ENCODE data around the gene AXIN1. TPM values are rescaled to one million over a fixed set of nuclear protein-coding genes. Genes with fewer than 3 reads are reported as not detected.
"Not testable (repeated sequence)": the region's sequence is repeated elsewhere in the genome, so short reads cannot be mapped to it uniquely, and the experiment has no call there.

Gene AXIN1
- total and polyA plus RNA-seq, 2 donors: 20.0 to 24.1 TPM

DNA sequence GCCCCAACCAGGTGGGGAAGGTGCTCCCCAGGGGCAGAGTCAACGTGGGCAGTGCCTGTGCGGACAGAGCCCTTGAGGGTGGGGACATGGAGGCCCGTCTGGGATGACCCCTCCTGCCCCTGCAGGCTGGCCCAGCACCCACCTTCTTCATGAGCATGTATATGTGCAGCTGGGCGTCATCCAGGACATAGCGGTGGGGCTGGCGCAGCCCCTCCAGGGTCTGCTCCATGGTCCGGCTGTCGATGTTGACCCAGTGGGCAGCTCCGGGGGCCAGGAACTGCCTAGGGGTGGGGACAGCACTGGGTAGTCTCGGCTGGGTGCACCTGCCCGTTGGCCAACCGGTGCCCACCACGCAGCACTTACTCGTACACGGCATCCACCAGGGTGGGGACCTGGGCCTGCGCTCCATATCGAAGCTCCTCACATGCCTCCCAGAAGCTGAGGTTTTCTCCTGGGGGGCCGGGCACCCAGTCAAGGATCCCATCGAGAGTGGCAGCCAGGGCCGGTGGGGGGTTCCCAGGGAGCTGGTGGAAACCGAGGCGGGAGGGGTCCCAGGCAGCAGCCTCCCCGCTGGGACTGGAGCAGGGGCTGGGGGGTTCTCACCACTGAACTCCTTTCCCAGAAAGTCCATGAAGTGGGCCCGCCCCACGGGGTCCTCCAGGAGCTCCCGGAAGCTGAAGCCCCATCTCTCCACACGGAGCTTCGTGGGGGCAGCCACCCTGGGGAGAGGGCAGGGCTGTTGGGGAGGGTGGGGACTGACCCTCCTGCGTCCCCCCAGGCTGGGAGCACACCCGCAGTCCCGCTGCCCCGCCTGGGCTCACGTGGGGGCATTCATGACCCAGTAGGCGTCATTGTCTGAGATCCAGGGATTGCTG, 81.9 kb downstream of the AXIN1 start:
- Histone ChIP-seq H3K9me3 (ENCODE audit: control insufficient read depth in 2 of 2, insufficient read depth in 1 of 2, low read length in 1 of 2) (peaks cover 1 to 4% of the 10 kb centered on the region in 2 donors), H3K36me3 (ENCODE audit: control insufficient read depth in 2 of 2, insufficient read depth in 2 of 2, low read length in 1 of 2) (peaks cover 0 to 4% of the 10 kb centered on the region in 2 donors), H3K4me1 (ENCODE audit: control insufficient read depth in 2 of 2, insufficient read depth in 2 of 2, low read length in 2 of 2) (peaks cover 0 to 2% of the 10 kb centered on the region in 2 donors), H3K4me3 (ENCODE audit: low read length in 2 of 2) (no peak overlapping the region), H3K27me3 (ENCODE audit: control insufficient read depth in 2 of 2, insufficient read depth in 1 of 2, low read length in 1 of 2) (peaks cover 26 to 42% of the 10 kb centered on the region in 2 donors), H3K27ac (ENCODE audit: low read depth in 1 of 2, low read length in 1 of 2) (no peak overlapping the region)
- no peak for DNase-seq (ENCODE audit: low read depth in 6 of 9, low spot score in 9 of 9)
- WGBS: 93% methylated on average over 34 of the region's 34 CpGs

DNA sequence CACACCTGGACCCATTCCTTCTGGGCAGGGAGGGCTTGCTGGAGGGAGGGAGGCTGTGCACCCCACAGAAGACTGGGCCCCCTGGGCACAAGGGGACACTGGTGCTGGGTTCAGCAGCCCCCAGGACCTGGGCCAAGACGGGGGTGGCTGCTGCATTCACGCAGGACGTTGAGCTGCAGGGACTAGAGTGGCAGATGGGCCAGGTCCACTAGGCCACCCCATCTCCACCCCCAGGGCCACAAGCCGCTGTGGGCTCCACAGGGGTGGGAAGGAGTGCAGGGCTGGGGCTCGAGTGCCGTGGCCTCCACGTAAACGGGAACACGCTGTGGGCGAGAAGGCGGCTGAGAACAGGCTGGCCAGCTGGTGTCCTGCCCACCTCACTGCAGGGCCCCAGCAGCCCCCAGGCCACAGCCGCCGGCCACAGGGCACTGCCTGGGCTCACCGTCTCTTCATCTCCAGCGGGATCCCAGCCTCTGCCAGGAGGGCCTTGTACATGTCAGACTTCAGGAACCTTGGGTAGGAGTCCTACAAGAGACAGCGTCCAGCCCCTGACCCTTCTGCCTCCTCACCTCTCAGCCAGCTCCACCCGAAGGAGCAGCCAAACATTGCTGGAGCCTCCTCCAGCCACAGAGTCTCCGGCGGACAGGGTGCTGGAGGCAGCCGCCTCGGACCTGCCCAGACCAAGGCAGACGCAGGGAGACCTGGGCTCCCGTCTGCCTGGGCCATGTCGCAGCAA, 83.3 kb downstream of the AXIN1 start:
- no peak overlapping the region for H3K4me3 ChIP-seq (ENCODE audit: low read length in 2 of 2)
- H3K27me3 ChIP-seq (ENCODE audit: control insufficient read depth in 2 of 2, insufficient read depth in 1 of 2, low read length in 1 of 2): peaks cover 14 to 30% of the 10 kb centered on the region in 2 donors
- H3K4me1 ChIP-seq (ENCODE audit: control insufficient read depth in 2 of 2, insufficient read depth in 2 of 2, low read length in 2 of 2): no peaks in the 10 kb centered on the region
- H3K9me3 ChIP-seq (ENCODE audit: control insufficient read depth in 2 of 2, insufficient read depth in 1 of 2, low read length in 1 of 2): peaks cover 0 to 1% of the 10 kb centered on the region in 2 donors
- H3K27ac ChIP-seq (ENCODE audit: low read depth in 1 of 2, low read length in 1 of 2): no peak overlapping the region
- no peak for DNase-seq (ENCODE audit: low read depth in 6 of 9, low spot score in 9 of 9)
- WGBS: 94% methylated on average over 24 of the region's 24 CpGs
- H3K36me3 ChIP-seq (ENCODE audit: control insufficient read depth in 2 of 2, insufficient read depth in 2 of 2, low read length in 1 of 2): peaks cover 7 to 17% of the 10 kb centered on the region in 2 donors

DNA sequence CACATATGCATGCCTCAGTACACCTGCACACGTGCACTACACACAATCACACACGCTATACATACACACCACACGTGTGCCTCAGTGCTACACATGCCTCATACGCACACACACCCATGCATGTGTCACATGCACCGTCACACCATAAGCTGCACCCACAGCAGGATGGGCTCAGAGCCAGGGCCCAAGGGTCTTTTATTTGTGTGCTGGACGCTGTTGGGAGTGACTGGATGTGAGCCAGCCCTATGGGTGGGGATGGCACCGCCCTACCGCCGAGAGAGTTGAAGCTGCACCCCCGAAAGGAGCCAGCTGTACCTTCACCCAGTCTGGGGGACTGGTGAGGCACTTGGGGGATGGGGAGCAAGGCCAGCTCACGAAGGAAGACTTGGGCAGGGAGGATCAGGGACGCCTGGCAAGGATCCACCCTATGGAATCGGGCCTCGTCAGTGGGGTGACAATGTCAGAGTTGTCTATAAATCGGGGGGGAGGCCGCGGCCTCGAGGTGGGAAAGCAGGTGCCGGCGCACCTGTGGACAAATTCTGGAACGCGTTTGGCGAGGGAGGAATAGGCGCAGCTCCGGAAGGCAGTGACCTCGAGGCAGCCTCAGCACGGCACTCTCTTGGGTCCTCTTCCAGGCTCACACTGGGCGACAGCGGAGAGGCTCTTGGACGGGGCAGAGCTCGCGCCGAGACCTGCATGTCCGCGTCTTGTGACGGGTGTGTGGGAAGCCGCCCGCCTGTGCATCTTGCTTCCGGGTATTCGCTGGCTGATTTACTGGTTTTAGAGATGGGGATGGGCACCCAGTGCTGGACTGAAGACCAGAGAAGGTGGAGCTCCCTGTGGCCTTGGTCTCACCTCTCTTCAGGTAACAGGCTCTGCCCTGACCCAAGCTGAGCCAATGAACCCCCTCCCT, 84.1 kb downstream of the AXIN1 start:
- H3K27ac ChIP-seq (ENCODE audit: low read depth in 1 of 2, low read length in 1 of 2): no peak overlapping the region
- DNase-seq (ENCODE audit: low read depth in 6 of 9, low spot score in 9 of 9): no peak
- H3K36me3 ChIP-seq (ENCODE audit: control insufficient read depth in 2 of 2, insufficient read depth in 2 of 2, low read length in 1 of 2): peaks cover 15 to 25% of the 10 kb centered on the region in 2 donors
- peaks cover 5 to 22% of the 10 kb centered on the region in 2 donors for H3K27me3 ChIP-seq (ENCODE audit: control insufficient read depth in 2 of 2, insufficient read depth in 1 of 2, low read length in 1 of 2)
- H3K4me3 ChIP-seq (ENCODE audit: low read length in 2 of 2): no peak overlapping the region
- no peaks in the 10 kb centered on the region for H3K4me1 ChIP-seq (ENCODE audit: control insufficient read depth in 2 of 2, insufficient read depth in 2 of 2, low read length in 2 of 2)
- peaks cover 0 to 1% of the 10 kb centered on the region in 2 donors for H3K9me3 ChIP-seq (ENCODE audit: control insufficient read depth in 2 of 2, insufficient read depth in 1 of 2, low read length in 1 of 2)
- 87% methylated on average over 40 of the region's 40 CpGs for WGBS

DNA sequence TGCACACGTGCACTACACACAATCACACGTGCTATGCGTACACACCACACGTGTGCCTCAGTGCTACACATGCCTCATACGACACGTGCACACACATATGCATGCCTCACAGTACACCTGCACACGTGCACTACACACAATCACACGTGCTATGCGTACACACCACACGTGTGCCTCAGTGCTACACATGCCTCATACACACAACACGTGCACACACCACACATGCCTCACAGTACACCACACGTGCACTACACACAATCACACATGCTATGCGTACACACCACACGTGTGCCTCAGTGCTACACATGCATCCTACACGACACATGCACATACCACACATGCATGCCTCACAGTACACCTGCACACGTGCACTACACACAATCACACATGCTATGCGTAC, 85.0 kb downstream of the AXIN1 start:
- not testable (repeated sequence) for H3K27ac ChIP-seq (ENCODE audit: low read depth in 1 of 2, low read length in 1 of 2); DNase-seq (ENCODE audit: low read depth in 6 of 9, low spot score in 9 of 9); H3K9me3 ChIP-seq (ENCODE audit: control insufficient read depth in 2 of 2, insufficient read depth in 1 of 2, low read length in 1 of 2); H3K4me1 ChIP-seq (ENCODE audit: control insufficient read depth in 2 of 2, insufficient read depth in 2 of 2, low read length in 2 of 2); H3K4me3 ChIP-seq (ENCODE audit: low read length in 2 of 2)
- peaks cover 15 to 30% of the 10 kb centered on the region in 2 donors for H3K36me3 ChIP-seq (ENCODE audit: control insufficient read depth in 2 of 2, insufficient read depth in 2 of 2, low read length in 1 of 2)
- WGBS: 88% methylated on average over 17 of the region's 17 CpGs
- H3K27me3 ChIP-seq (ENCODE audit: control insufficient read depth in 2 of 2, insufficient read depth in 1 of 2, low read length in 1 of 2): peaks cover 0 to 13% of the 10 kb centered on the region in 2 donors

DNA sequence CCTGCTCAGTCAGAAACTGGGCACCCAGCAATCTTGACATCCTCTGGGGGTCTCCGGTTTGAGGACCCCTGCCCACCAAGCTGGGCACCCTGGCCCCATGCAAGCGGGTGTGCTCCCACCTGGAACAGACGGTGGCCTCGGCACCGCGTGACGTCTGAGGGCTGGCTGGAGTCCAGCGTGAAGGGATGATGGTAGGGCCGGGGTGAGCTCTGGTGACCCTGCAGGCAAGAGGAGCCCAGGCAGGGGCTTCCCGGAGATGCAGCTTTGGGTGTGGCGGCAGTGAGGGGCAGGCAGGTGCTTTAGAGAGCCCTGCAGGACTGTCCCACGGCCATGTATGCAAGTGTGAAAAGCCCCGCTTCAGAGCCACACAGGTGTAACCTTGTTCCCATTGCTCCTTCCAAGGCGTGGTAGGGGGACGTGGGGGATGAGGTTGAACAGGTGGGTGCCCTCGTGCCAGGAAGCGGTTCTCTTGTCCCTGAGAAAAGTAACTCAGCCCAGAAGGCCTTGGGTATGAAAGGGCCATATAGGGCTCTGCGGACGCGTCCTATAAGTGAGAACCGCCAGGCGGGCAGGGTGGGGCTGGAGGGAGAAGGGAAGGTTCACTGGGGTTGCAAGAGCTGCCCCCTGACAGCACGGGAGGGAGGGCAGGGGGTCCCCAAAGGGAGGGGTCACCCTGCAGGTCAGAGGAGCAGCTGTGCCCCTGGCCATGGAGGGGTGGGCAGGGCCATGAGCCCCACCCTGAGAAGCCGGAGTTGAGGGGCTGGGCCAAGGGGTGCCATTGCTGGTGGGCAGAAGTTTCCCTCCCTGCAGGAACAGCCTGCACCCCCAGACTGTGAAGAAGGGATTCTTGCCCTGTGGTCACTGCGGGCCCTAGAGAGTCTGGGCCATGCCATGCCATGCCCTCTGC, 86.0 kb downstream of the AXIN1 start:
- DNase-seq (ENCODE audit: low read depth in 6 of 9, low spot score in 9 of 9): no peak

DNA sequence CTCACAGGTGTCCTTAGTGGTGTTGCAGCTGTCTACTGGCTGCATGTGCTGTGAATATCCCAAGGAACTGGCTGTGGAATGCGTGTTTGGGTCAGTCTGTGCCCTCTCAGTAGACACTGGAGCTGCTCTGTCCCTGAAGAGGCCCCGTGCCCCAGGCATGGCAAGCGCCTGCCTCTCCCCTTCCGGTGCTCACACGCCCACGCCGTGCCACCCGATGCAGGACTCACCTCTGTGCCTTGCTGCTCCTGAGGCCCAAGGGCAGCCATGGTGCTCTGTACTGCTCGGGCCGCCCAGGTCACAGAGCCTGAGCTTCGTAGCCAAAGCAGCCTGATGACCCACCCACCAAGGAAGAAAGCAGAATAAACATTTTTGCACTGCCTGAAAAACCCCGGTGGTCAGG, 86.8 kb downstream of the AXIN1 start:
- H3K27me3 ChIP-seq (ENCODE audit: control insufficient read depth in 2 of 2, insufficient read depth in 1 of 2, low read length in 1 of 2): peaks cover 0 to 4% of the 10 kb centered on the region in 2 donors
- H3K27ac ChIP-seq (ENCODE audit: low read depth in 1 of 2, low read length in 1 of 2): no peak overlapping the region
- H3K4me3 ChIP-seq (ENCODE audit: low read length in 2 of 2): no peak overlapping the region
- WGBS: 90% methylated on average over 12 of the region's 12 CpGs
- DNase-seq (ENCODE audit: low read depth in 6 of 9, low spot score in 9 of 9): no peak
- no peaks in the 10 kb centered on the region for H3K4me1 ChIP-seq (ENCODE audit: control insufficient read depth in 2 of 2, insufficient read depth in 2 of 2, low read length in 2 of 2)
- H3K9me3 ChIP-seq (ENCODE audit: control insufficient read depth in 2 of 2, insufficient read depth in 1 of 2, low read length in 1 of 2): peaks cover 0 to 1% of the 10 kb centered on the region in 2 donors
- peaks cover 25 to 44% of the 10 kb centered on the region in 2 donors for H3K36me3 ChIP-seq (ENCODE audit: control insufficient read depth in 2 of 2, insufficient read depth in 2 of 2, low read length in 1 of 2)

More for the DNA sequence above, 86.0 kb downstream of the AXIN1 start:
- H3K36me3 ChIP-seq (ENCODE audit: control insufficient read depth in 2 of 2, insufficient read depth in 2 of 2, low read length in 1 of 2): peaks cover 21 to 39% of the 10 kb centered on the region in 2 donors
- H3K27ac ChIP-seq (ENCODE audit: low read depth in 1 of 2, low read length in 1 of 2): no peak overlapping the region
- 92% methylated on average over 25 of the region's 25 CpGs for WGBS
- no peaks in the 10 kb centered on the region for H3K4me1 ChIP-seq (ENCODE audit: control insufficient read depth in 2 of 2, insufficient read depth in 2 of 2, low read length in 2 of 2)
- H3K27me3 ChIP-seq (ENCODE audit: control insufficient read depth in 2 of 2, insufficient read depth in 1 of 2, low read length in 1 of 2): peaks cover 0 to 10% of the 10 kb centered on the region in 2 donors
- no peak overlapping the region for H3K4me3 ChIP-seq (ENCODE audit: low read length in 2 of 2)
- peaks cover 0 to 1% of the 10 kb centered on the region in 2 donors for H3K9me3 ChIP-seq (ENCODE audit: control insufficient read depth in 2 of 2, insufficient read depth in 1 of 2, low read length in 1 of 2)

DNA sequence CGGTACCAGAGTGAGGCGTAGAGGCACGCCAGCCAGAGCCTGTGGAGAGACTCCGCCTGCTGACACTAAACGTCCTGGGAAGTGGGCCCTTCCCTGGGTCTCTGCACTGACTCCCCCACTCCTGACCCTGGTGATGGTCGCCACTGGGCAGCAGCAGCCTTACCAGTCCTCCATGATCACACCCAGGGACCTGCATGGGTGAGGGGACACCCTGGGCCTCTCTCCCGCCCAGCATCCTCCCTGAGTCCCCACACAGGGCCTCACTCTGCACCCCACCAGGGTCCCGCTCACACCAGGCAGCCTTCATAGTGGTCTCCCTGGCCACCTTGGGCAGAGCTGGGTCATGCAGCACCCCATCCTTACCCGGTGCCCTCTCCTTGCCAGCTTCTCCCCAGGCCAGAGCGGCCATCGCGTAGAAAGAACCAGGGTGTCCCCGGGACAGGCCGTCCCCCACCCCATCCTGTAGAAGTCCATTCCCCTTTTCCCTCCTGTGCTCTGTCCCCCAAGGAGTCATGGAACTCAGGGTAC, 87.5 kb downstream of the AXIN1 start:
- Histone ChIP-seq H3K9me3 (ENCODE audit: control insufficient read depth in 2 of 2, insufficient read depth in 1 of 2, low read length in 1 of 2) (peaks cover 0 to 1% of the 10 kb centered on the region in 2 donors), H3K4me3 (ENCODE audit: low read length in 2 of 2) (no peak overlapping the region), H3K27ac (ENCODE audit: low read depth in 1 of 2, low read length in 1 of 2) (no peak overlapping the region), H3K36me3 (ENCODE audit: control insufficient read depth in 2 of 2, insufficient read depth in 2 of 2, low read length in 1 of 2) (peaks cover 30 to 50% of the 10 kb centered on the region in 2 donors), H3K4me1 (ENCODE audit: control insufficient read depth in 2 of 2, insufficient read depth in 2 of 2, low read length in 2 of 2) (no peaks in the 10 kb centered on the region), H3K27me3 (ENCODE audit: control insufficient read depth in 2 of 2, insufficient read depth in 1 of 2, low read length in 1 of 2) (peaks cover 0 to 4% of the 10 kb centered on the region in 2 donors)
- 93% methylated on average over 14 of the region's 14 CpGs for WGBS
- DNase-seq (ENCODE audit: low read depth in 6 of 9, low spot score in 9 of 9): no peak

All from thymus (tissue), 11 donors.